Subcutaneous adipose tissue (tissue), 4 donors: Measurements from ENCODE around the gene MORF4L1. TPM values are rescaled to one million over a fixed set of nuclear protein-coding genes. Genes with fewer than 3 reads are reported as not detected.

Experiments
- total RNA-seq, 4 donors: library from RNA; depleted of rRNA; stranded (reverse); fragments of >200 nt; gene quantifications; one replicate each; pipeline ENCODE4 v1.1.0, GENCODE V29; 2016
- TF ChIP-seq, protein P1 (sequence below): fragments of 450-650 bp; IDR thresholded peaks from one replicate; pipeline ENCODE4 v1.5.1; 2016; ENCODE audit warnings: low read depth, mild to moderate bottlenecking, control low read depth, antibody characterized with exemption, moderate library complexity

The MORF4L1 gene
- total RNA-seq, 4 donors from 2014 or later = 351 to 431 (median 389) TPM

DNA sequence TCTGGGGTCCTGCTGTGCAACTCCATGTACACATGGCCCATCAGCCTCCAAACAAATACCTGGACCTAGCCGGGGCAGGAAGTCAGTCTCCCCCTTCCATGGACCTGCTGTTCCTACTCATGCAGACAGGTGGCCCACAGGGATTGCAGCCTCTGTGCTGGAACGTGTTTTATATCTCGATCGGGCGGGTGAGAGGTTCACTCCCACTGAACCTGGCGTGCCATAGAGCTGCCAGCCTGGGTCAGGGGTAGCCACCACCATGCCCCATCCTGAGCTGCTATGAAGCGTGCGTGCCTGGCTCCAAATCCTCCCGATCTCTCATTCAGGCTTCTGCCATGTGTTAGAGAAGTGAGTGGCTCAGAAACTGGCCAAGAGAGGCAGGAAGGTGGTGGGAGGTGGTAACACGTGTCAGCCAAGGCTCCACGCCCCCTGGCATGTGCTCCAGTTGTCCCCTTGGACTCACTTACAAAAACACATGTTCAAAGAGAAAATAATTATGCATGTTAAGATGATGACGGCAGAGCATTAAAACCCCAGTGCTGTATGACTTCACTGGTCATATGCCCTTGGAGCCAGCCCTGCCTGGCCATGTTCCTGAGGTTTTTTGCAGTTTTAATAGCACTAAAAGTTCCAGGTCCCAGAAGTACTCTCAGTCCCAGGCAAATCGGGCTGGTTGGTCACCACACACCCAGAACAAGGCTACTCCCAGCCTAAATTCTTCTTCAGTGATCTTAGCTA is 41.5 kb downstream of the MORF4L1 start:
- TF ChIP-seq, protein P1, sequence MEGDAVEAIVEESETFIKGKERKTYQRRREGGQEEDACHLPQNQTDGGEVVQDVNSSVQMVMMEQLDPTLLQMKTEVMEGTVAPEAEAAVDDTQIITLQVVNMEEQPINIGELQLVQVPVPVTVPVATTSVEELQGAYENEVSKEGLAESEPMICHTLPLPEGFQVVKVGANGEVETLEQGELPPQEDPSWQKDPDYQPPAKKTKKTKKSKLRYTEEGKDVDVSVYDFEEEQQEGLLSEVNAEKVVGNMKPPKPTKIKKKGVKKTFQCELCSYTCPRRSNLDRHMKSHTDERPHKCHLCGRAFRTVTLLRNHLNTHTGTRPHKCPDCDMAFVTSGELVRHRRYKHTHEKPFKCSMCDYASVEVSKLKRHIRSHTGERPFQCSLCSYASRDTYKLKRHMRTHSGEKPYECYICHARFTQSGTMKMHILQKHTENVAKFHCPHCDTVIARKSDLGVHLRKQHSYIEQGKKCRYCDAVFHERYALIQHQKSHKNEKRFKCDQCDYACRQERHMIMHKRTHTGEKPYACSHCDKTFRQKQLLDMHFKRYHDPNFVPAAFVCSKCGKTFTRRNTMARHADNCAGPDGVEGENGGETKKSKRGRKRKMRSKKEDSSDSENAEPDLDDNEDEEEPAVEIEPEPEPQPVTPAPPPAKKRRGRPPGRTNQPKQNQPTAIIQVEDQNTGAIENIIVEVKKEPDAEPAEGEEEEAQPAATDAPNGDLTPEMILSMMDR = no peak

DNA sequence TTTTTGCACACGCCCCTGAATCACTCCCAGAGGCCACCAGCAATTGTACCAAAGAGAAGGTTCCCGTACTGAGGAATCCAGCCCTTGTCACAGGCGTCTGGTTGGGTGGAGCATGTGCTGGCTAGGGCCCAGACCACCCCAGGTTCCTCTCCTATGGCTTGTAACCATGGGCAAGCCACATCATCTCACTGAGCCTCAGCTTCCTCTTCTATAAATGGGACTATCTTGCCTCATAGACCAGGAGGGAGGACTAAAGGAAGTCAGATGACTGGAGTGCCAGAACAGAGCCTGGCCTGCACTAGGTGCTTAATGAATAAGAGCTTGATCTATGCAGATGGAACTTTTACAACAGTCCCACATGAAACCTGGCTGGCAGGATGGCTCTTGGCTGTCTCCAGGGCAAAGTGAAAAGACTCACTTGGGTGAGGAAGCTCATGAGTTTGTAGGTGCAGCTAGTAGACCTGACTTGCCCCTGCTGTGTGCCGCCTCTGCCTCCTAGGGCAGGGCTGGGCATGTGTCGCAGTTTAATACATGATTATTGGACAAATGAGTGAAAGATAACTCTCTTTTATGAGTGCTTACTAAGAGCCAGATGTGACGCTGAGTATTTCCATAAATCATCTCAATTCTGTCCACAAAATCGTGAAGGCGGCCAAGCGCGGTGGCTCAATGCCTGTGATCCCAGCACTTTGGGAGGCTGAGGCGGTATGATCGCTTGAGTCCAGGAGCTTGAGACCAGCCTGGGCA is 42.8 kb downstream of the MORF4L1 start:
- TF ChIP-seq, protein P1 = no peak

DNA sequence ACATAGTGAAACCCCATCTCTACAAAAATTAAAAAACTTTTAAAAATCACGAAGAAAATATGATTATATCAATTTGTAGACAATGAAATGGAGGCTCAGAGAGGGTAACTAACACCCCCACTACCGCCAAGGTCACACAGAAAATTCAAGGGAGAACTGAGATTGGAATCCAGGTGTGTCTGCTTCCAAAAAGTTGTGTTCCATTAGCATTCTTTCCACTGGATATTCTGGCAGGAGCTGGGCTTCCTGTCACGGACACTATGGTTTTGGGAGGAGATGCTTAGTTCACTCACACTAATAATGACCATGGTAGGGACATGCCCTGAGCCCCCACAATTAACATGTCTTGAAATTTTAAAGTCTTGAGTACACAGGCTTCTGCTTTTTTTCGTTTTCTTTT is 43.4 kb downstream of the MORF4L1 start:
- TF ChIP-seq, protein P1 = no peak

DNA sequence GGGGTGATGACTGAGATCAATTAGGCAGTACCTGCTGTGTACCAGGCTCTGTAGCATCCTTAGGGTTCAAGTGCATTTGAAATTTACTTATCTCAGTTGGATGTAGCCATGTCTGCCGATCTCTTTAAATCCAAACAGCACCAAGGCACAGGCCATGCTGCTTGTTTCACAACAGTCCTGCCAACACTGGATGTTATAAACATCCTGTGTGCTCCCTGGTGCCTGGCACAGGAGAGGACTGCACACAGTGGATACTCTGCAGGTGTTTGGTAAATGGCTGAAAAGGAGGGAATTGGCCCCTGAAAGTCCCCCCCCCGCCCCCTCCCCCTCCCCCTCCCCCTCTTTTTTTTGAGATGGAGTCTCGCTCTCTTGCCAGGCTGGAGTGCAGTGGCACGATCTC is 45.2 kb downstream of the MORF4L1 start:
- TF ChIP-seq, protein P1 = no peak

DNA sequence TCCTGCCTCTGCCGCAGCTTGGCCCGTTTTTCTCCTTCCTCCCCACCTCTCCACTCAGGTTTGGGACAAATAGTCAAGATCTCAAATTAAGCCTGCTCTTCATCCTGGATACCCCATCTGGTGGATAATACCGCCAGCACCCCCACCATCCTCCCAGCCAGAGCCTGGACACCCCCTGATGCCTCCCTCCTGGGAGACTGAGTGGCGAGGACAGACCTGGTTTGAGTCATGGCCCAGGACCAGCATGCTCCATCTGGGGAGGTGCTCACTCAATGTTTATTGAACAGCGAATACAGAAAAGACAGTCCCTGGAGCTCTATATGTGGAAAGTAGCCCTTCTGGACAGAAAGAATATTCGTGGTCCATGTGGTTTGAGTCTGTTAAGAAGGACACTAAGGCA is 48.8 kb downstream of the MORF4L1 start:
- TF ChIP-seq, protein P1 = no peak

DNA sequence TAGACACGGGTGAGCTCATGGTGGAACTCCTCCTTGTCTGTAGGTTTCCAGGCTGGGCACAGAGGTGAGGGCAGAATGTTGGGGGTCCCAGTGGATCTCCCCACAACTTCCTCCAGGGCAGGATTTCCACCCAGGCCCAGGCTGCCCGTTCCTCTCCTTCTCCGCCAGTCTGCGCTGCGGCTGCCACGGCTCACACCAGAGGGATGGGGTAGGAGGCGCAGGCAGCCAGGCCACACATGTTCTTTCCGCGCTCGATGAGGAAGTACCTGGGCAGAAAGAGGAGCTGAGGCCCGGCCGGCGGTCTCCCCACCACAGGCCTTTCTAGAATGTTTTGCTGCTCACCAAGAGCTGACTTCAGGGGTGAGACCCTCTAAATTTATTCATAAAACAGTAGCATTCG is 49.2 kb downstream of the MORF4L1 start:
- TF ChIP-seq, protein P1 = no peak

DNA sequence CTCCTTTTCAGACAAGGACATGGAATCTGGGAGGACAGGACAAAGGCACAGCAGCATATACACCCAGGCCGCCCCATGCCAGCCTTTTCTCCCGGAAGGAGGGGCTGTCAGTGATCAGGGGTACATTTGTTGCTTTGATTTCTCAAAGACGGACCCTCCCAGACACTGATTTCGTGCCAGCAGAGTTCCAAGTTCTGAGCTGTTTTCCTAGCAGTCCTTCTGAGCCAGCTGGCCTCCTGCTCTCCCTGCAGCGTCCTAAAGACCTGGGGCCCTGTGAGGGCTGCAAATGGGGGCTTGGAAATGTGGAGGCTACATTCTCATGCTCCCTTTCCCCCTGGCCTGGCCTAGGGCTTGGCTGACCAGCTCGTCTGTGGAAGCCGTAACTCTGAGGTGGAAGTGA is 49.8 kb downstream of the MORF4L1 start:
- TF ChIP-seq, protein P1 = no peak
